Glomerular endothelial cell (primary cell): Measurements from ENCODE around the gene HYI. TPM values are rescaled to one million over a fixed set of nuclear protein-coding genes. Genes with fewer than 3 reads are reported as not detected.
"Not testable (repeated sequence)": the region's sequence is repeated elsewhere in the genome, so short reads cannot be mapped to it uniquely, and the experiment has no call there.

ENCODE experiments used
- DNase-seq: peaks from one replicate; pipeline ENCODE4 v3.0.0-alpha.2; 2011; ENCODE audit warnings: low read depth, low spot score; ENCODE audit errors: extremely low read depth
- total RNA-seq: library from RNA; depleted of rRNA; stranded (reverse); fragments of >200 nt; gene quantifications from 2 replicates; pipeline ENCODE4 v1.2.3, GENCODE V29; 2015

HYI gene
- 236 and 292 TPM in 2 replicates for total RNA-seq

- no peak for DNase-seq
Observed at GRCh38 chr1:43453442-43454269, at the start of gene HYI. Gene HYI, minus strand, starts transcription at chr1:43453931. Its CDS starts 138 bp downstream, at chr1:43453793.

DNA sequence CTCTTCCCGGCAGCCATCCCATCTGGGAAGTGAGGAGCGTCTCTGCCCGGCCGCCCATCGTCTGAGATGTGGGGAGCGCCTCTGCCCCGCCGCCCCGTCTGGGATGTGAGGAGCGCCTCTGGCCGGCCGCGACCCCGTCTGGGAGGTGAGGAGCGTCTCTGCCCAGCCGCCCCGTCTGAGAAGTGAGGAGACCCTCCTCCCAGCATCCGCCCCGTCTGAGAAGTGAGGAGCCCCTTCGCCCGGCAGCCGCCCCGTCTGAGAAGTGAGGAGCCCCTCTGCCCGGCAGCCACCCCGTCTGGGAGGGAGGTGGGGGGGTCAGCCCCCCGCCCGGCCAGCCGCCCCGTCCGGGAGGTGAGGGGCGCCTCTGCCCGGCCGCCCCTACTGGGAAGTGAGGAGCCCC, 48.1 kb upstream of the HYI start:
- not testable (repeated sequence) for DNase-seq

GRCh38 chr1:43499898-43500297, 46.2 kb upstream of the HYI start:
- no peak for DNase-seq

GRCh38 chr1:43495204-43495603, 41.5 kb upstream of the HYI start:
- no peak for DNase-seq

- no peak for DNase-seq
Observed at GRCh38 chr1:43493661-43494450, 40.1 kb upstream of the HYI start.

DNA sequence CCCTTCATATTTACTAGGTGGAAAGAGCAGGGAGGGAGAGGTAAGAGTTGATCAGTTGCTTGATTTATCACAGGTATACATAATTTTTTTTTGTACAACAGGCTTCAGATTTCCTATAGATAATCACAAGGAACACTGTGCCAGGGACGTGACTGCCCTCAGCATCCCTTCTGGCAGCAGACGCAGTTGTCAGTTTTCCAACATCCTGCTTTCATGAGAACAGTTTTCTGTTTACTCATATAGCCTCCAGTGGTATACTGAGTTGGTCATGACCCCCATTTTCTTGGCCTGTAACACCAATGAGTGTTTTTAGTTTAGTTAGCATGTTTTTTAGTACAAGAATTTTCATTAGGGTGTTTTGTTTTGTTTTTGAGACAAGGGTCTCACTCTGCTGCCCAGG, 39.1 kb upstream of the HYI start:
- no peak for DNase-seq

GRCh38 chr1:43491061-43491460, 37.3 kb upstream of the HYI start:
- no peak for DNase-seq

GRCh38 chr1:43488165-43488564, 34.4 kb upstream of the HYI start:
- DNase-seq, result no peak

DNA sequence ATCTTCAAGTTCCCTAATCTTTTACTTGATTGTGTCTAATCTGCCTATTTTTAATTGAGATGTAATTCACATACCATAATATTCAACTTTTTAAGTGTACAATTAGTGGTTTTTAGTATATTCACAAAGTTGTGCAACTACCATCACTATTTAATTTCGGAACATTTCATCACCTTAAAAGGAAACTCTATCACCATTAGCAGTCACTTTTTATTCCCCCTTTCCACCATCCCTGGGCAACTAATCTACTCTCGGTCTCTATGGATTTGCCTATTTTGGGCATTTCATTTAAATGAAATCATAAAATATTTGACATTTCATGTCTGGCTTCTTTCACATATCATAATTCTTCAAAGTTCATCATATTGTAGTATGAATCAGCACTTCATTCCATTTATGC, 30.6 kb upstream of the HYI start:
- DNase-seq, result no peak

DNA sequence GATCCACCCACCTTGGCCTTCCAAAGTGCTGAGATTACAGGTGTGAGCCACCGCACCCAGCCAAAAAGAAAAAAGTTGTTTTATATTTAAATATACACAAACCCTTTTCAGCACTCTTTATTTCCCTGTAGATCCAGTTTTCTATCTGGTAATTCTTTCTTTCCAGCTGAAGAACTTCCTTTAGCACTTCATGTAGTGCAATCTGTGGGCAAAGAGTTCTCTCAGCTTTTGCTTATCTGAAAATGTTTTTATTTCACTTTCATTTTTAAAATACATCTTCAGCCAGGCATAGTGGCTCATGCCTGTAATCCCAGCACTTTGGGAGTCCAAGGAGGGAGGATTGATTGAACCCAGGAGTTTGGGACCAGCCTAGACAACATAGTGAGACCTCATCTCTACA, 28.5 kb upstream of the HYI start:
- no peak for DNase-seq

DNA sequence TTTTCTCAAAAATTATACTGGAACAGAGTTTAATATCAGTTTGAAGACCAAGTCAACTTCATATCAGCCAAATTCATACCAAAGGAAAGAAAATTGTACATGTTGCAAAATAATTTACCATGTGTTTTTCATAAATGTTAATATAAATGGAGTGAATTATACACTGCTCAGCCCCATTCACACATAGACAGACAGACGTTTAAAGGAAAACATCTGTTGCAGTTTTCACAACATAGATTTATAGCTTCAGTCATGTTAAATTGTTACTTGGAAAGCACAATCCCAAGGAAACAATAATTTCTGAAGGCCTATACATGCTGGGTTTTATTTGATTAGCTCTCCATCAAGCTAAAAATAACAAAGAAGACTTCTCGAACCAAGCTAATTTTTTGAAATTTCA, 27.8 kb upstream of the HYI start:
- no peak for DNase-seq

DNA sequence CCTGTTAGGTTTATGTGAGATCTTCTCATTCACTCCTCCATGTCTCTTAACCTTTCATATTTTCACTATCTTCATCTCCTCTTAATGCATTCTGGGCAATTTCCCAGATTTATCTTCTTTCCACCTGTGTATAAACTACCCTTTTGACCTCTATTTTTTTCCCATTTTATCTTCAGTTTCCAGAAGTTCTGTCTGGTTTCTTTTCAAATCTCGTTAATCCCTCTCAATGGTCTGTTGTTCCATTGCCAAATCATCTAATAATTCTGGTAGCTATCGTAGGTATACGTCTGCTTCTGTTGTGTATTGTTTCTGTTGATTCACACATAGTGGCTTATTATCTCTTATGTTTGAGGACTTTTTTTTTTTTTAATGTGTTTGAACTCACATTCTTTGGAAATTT, 25.7 kb upstream of the HYI start:
- DNase-seq, result no peak

- DNase-seq, result no peak
Observed at GRCh38 chr1:43477716-43478115, 24.0 kb upstream of the HYI start.

DNA sequence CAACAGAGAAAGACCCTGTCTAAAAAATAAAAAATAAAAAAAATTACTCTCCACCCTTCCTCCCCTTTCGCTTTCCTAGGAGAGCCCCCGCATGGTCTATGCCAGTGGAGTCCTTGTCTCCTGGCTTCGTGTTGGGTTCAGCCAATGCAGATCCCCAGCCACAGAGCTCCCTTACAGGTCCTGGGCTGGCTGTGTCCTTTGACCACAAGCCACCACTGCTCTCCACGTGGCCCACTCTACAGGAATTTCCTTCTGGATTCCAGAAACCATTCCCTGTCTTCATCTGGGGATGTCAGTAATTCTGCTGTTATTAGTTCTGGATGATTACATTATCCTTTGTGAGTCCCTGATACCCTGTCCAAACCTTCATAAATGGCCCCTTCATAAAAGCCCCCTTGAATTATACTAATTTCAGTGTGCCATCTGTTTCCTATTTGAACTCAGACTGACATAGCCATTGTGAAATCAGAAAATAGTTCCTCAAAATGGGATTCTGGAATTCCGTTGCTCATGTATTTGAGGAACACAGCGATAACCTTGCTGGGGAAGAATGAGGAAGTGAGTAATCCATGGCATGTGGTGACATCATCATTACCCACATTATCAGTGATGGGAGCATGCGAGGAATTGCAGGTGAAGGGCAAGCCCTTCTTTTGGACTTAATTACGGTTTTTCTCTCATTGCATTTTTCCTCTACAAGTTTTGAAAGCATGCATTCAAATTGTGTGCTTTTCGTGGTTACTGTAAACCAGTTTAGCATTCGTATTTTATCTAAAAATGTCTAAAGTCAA, 22.1 kb upstream of the HYI start:
- peak; percentile 66 for DNase-seq

DNA sequence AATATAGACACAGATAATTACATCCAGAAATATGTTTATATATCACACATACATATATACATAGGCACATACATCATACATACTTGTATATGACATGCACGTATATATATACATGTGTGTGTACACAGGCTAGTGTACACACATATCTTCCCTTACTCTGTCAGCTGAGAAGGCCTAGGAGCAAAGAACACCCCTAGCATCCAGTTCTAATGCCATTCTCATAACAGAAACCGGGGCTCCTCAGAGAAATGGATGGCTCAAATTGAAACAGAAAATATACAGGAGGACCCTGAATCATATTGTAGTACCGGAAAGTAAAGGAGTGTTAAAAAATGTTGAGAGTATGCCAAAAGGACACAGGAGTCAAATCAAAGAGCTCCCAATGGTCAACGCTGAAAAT, 19.7 kb upstream of the HYI start:
- DNase-seq, result no peak

DNA sequence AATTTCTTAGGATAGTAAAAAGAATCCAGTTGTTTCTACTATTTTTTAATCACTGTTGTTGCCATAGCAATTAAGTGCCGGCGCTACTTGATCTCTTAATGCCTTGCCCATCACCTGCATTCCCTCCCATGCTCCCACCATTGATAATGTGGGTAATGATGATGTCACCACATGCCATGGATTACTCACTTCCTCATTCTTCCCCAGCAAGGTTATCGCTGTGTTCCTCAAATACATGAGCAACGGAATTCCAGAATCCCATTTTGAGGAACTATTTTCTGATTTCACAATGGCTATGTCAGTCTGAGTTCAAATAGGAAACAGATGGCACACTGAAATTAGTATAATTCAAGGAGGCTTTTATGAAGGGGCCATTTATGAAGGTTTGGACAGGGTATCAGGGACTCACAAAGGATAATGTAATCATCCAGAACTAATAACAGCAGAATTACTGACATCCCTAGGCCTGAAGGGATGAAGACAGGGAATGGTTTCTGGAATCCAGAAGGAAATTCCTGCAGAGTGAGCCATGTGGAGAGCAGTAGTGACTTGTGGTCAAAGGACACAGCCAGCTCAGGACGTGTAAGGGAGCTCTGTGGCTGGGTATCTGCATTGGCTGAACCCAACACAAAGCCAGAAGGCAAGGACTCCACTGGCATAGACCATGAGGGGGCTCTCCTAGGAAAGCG, 18.9 kb upstream of the HYI start:
- peak; percentile 92 for DNase-seq

DNA sequence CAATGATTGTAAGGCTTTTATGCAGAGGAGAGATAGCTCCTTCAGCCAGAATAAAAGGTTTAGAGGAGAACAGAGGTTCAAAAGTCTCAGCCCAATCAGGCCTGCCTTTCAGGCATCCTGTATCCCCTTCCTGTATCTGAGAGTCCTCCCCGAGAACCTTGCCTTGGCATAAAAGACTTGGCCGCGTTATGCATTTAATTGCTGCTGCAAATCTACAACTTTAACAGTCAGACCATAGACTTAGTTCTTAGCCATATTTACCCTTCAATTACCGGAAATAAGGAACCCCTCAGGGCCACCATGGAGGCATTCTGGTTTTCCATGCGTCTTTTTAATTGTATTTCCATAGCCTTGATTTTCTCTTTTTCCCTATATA, 18.3 kb upstream of the HYI start:
- no peak for DNase-seq

DNA sequence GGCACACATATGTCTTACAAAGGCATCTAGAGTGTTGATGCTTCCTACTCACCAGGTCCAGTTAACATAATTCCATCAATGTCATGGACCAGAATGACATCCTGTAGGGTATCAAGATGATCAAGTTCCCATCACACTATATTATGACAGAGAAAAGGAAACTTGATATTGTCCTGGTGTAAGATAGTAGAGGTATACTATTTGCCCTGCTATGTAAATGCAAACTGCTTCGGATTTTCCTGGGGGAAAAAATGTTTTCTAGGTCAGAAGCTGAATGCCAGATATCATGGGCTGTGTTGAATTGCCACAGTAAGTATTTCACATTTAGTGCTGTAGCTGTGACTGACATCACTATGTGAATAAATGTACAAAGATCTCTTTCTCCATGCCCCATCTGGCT, 16.2 kb upstream of the HYI start:
- no peak for DNase-seq

GRCh38 chr1:43468414-43468813, 14.7 kb upstream of the HYI start:
- no peak for DNase-seq

GRCh38 chr1:43466403-43466802, 12.7 kb upstream of the HYI start:
- no peak for DNase-seq
